Thymus (tissue), 11 donors: ENCODE measurements around the gene BRD3OS. TPM values are rescaled to one million over a fixed set of nuclear protein-coding genes. Genes with fewer than 3 reads are reported as not detected.

Source experiments
- DNase-seq, 9 donors: peaks; one replicate each; pipeline ENCODE4 v3.0.0-alpha.2; 2013; ENCODE audit warnings: low spot score in 9 of 9, low read depth in 6 of 9, missing footprints in 1 of 9
- H3K27ac ChIP-seq, 2 donors: one replicate each; pipeline ENCODE4 v1.5.1; 2013; ENCODE audit warnings: control low read depth in 1 of 2, low read depth in 1 of 2, low read length in 1 of 2, mild to moderate bottlenecking in 1 of 2, moderate library complexity in 1 of 2
- H3K27me3 ChIP-seq, 2 donors: one replicate each; pipeline ENCODE4 v1.5.1; 2013; ENCODE audit warnings: low read length in 1 of 2; ENCODE audit not compliant: control insufficient read depth in 2 of 2, insufficient read depth in 1 of 2
- H3K36me3 ChIP-seq, 2 donors: one replicate each; pipeline ENCODE4 v1.5.1; 2013; ENCODE audit warnings: low read length in 1 of 2, mild to moderate bottlenecking in 1 of 2, moderate library complexity in 1 of 2; ENCODE audit not compliant: control insufficient read depth in 2 of 2, insufficient read depth in 2 of 2
- H3K4me1 ChIP-seq, 2 donors: one replicate each; pipeline ENCODE4 v1.5.1; 2013; ENCODE audit warnings: low read length in 2 of 2; ENCODE audit not compliant: control insufficient read depth in 2 of 2, insufficient read depth in 2 of 2
- H3K4me3 ChIP-seq, 2 donors: one replicate each; pipeline ENCODE4 v1.5.1; 2013; ENCODE audit warnings: low read length in 2 of 2, control low read depth in 1 of 2, mild to moderate bottlenecking in 1 of 2
- H3K9me3 ChIP-seq, 2 donors: one replicate each; pipeline ENCODE4 v1.5.1; 2013; ENCODE audit warnings: low read length in 1 of 2, mild to moderate bottlenecking in 1 of 2; ENCODE audit not compliant: control insufficient read depth in 2 of 2, insufficient read depth in 1 of 2
- WGBS: extraction: QIAGEN DNeasy Blood & Tissue Kit; methylation state at CpG from one replicate; pipeline ENCODE4 v1.1.7; 2013; 5-methylcytosine and 5-hydroxymethylcytosine counted together
- polyA plus RNA-seq: library from polyadenylated mRNA; stranded (reverse); fragments of 200-250 nt; gene quantifications from one replicate; pipeline ENCODE4 v1.2.3, GENCODE V29; 2013
- total RNA-seq: library from RNA; stranded (reverse); fragments of 120-200 nt; gene quantifications from one replicate; pipeline ENCODE4 v1.2.4, GENCODE V29; 2013
- donor health status: healthy.

The BRD3OS gene
- total and polyA plus RNA-seq, 2 donors, result 9.9 to 12.4 TPM

DNA sequence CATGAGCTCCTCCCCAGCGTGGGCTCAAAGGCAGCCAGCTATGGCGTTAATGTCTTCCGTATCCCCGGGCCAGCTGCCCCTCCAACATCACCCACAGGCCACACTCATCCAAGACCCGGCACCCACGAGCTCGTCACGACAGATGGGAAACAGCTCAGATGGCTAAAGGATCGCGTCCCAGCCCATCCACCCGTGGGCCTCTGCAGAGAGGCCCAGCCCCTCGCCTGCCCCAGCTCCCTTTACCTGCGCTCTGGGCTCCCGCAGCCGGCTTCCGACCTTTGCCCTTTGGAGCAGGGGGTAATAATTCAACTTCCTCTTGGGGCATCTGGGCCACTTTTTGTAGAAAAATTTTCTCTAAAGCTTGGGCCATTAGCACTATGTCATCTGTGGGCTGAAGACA lies 26.0 kb downstream of the BRD3OS start:
- H3K4me3 ChIP-seq, result no peak overlapping the region
- DNase-seq, result no peak
- 98% methylated on average over 16 of the region's 16 CpGs for WGBS
- no peaks in the 10 kb centered on the region for H3K9me3 ChIP-seq
- H3K27me3 ChIP-seq, result no peaks in the 10 kb centered on the region
- peaks cover 0 to 14% of the 10 kb centered on the region in 2 donors for H3K4me1 ChIP-seq
- no peak overlapping the region for H3K27ac ChIP-seq
- peaks cover 60 to 84% of the 10 kb centered on the region in 2 donors for H3K36me3 ChIP-seq

- no peak overlapping the region for H3K4me3 ChIP-seq
- peaks cover 0 to 14% of the 10 kb centered on the region in 2 donors for H3K4me1 ChIP-seq
- no peak for DNase-seq
- peaks cover 51 to 84% of the 10 kb centered on the region in 2 donors for H3K36me3 ChIP-seq
- H3K9me3 ChIP-seq, result no peaks in the 10 kb centered on the region
- no peaks in the 10 kb centered on the region for H3K27me3 ChIP-seq
- H3K27ac ChIP-seq, result no peak overlapping the region
- WGBS, result 97% methylated on average over 3 of the region's 3 CpGs
Observed at GRCh38 chr9:134052491-134052890, 27.2 kb downstream of the BRD3OS start.

- Histone ChIP-seq H3K9me3 (no peaks in the 10 kb centered on the region), H3K4me3 (no peak overlapping the region), H3K27ac (no peak overlapping the region), H3K36me3 (peaks cover 50 to 84% of the 10 kb centered on the region in 2 donors), H3K4me1 (peaks cover 0 to 14% of the 10 kb centered on the region in 2 donors), H3K27me3 (no peaks in the 10 kb centered on the region)
- 97% methylated on average over 16 of the region's 16 CpGs for WGBS
- no peak for DNase-seq
Observed at GRCh38 chr9:134052941-134053340, 27.7 kb downstream of the BRD3OS start.

DNA sequence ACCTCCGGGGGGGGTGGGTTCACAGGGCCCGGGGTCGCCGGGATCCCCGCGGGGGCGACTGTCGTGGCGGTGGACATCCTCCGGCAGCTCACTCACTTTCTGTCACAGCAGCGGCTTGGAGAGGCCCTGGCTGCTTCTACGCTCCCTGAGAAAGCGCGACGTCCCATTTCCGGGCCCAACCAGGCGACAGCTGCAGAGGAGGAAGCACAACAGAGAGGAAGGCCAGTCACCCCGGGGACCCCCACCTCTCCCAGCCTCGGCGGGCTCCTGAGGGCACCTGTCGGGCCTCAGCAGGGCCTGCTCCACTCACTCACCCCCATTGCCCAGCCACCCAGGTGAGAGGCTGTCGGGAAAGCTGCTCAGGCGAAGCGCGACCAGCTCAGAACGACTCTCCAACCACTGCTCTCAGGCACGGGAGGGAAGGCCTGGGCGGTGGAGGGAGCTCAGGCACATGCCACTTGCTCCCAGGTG lies 28.2 kb downstream of the BRD3OS start:
- no peak for DNase-seq
- peaks cover 0 to 14% of the 10 kb centered on the region in 2 donors for H3K4me1 ChIP-seq
- 93% methylated on average over 28 of the region's 28 CpGs for WGBS
- H3K4me3 ChIP-seq, result no peak overlapping the region
- H3K9me3 ChIP-seq, result no peaks in the 10 kb centered on the region
- no peak overlapping the region for H3K27ac ChIP-seq
- peaks cover 46 to 82% of the 10 kb centered on the region in 2 donors for H3K36me3 ChIP-seq
- H3K27me3 ChIP-seq, result no peaks in the 10 kb centered on the region

GRCh38 chr9:134053941-134054761 lies 28.9 kb downstream of the BRD3OS start:
- no peak overlapping the region for H3K27ac ChIP-seq
- H3K36me3 ChIP-seq, result peaks cover 39 to 76% of the 10 kb centered on the region in 2 donors

GRCh38 chr9:134054891-134055811 lies 29.9 kb downstream of the BRD3OS start:
- no peak overlapping the region for H3K27ac ChIP-seq
- H3K36me3 ChIP-seq, result peaks cover 32 to 66% of the 10 kb centered on the region in 2 donors
- DNase-seq, result no peak
- no peaks in the 10 kb centered on the region for H3K9me3 ChIP-seq
- WGBS, result 95% methylated on average over 28 of the region's 28 CpGs
- no peaks in the 10 kb centered on the region for H3K27me3 ChIP-seq
- H3K4me1 ChIP-seq, result peaks cover 0 to 22% of the 10 kb centered on the region in 2 donors
- H3K4me3 ChIP-seq, result no peak overlapping the region

More at GRCh38 chr9:134053941-134054761, 28.9 kb downstream of the BRD3OS start:
- no peaks in the 10 kb centered on the region for H3K9me3 ChIP-seq
- DNase-seq, result no peak
- no peaks in the 10 kb centered on the region for H3K27me3 ChIP-seq
- 97% methylated on average over 44 of the region's 44 CpGs for WGBS
- peaks cover 0 to 15% of the 10 kb centered on the region in 2 donors for H3K4me1 ChIP-seq
- H3K4me3 ChIP-seq, result no peak overlapping the region

DNA sequence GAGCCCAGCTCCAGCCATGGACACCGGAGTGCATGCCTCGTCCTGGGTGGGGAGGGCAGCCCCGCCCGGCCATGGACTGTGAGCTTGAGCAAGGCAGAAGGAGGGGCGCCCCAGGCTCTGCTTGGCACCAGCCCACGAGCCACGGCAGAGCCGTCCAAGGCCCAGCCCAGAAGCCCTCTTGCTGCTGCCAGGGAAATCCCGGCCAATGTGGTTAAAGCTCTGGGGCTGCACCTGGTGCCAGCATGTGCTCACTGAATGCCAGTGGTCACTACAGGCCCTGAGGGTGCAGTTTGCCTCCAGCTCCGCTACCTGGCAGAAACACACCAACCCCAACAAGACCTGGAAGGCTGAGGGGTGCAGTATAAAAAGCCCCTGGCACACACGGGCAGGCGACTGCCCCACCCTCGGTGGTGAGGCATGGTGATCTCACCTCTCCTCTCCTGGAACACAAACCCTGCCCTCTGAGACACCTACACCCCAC lies 30.7 kb downstream of the BRD3OS start:
- Histone ChIP-seq H3K27me3 (no peaks in the 10 kb centered on the region), H3K9me3 (no peaks in the 10 kb centered on the region), H3K27ac (peak overlapping the region in 1 of 2 donors; percentile 2), H3K4me3 (no peak overlapping the region), H3K36me3 (peaks cover 24 to 63% of the 10 kb centered on the region in 2 donors), H3K4me1 (peaks cover 0 to 29% of the 10 kb centered on the region in 2 donors)
- WGBS, result 83% methylated on average over 13 of the region's 13 CpGs
- DNase-seq, result no peak

DNA sequence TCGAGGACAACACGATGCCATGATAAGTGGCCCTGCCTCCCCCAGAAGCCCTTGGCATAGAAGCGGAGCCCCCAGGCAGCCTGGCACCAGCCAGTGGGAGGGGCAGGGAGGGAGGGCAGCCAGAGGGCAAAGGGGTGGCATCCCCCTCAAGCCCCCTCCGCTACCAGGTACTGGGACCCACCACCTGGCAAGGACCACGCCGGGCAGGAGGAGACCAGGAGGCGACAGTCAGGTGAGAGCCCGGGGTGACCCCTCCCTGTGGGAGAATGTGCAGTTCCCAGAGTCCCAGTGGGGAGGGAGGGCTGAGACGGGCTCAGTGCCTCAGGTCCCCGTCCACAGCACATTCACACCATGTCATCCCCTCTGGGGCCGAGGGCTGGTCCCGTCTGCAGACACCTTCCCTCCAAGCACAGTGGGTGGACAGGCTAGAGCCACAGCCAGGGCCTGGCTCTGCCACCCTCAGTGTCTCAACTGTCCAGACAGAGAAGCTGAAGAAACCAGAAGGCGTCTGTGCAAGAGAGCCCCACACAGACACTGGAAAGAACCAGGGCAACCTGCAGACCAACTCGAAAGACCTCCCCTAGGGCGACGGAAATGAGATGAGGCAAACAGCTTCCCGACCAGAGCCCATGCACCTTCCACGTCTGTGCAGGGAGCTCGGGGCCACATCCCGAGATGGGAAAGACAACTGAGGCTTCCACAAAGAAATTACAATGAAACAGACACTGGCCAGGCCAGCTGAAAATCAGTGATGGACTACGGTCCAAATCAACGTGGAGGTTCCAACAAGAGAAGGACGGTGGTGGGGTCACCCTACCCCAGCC lies 31.4 kb downstream of the BRD3OS start:
- no peaks in the 10 kb centered on the region for H3K9me3 ChIP-seq
- no peaks in the 10 kb centered on the region for H3K27me3 ChIP-seq
- no peak for DNase-seq
- H3K27ac ChIP-seq, result no peak overlapping the region
- peaks cover 19 to 60% of the 10 kb centered on the region in 2 donors for H3K36me3 ChIP-seq
- WGBS, result 96% methylated on average over 23 of the region's 23 CpGs
- H3K4me1 ChIP-seq, result peaks cover 0 to 29% of the 10 kb centered on the region in 2 donors
- no peak overlapping the region for H3K4me3 ChIP-seq
